ENCODE results near the gene MRPL44.
"Not testable (repeated sequence)": the region's sequence is repeated elsewhere in the genome, so short reads cannot be mapped to it uniquely, and the experiment has no call there.

The MRPL44 gene

DNA sequence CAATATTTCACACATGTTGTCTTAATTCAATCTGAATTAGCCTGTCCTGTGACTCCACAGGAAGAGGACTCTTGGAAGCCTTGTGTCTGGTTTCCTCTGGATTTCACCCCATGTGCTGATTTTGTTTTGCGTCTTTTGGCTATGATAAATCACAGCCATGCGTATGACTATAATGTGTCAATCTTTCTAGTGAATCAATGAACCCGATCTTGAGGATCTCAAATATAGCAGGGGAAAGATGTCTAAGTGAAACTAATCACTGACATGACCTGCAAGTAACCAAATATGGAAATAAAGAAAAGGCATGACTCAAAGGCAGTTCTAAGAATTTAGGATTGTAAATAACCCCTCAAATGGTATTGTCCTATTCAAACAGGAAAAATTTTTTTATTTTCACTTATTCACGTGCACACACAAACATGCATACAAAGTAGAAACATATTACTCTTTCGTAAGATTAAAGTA lies 20.4 kb upstream of the MRPL44 start:
- DNase-seq (ENCODE audit: low spot score), result no peak

DNA sequence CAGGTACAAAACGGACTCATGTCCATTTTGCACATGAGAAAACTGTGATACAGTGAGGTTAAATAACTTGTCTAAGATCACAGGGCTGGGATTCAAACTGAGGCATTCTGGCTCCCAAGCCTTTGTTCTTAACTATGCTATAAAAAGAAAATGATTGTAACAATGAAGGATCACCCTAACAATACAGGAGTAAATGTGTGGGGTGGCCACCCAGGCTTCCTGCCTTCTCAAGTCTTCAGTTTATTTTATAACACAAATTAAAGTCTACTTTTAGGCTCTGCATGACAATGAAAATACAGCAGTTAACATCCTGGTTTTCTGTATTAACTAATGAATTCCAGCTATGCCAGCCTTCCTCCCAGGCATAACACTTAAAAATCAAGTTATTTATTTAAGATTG lies 19.7 kb upstream of the MRPL44 start:
- DNase-seq (ENCODE audit: low spot score), result no peak

DNA sequence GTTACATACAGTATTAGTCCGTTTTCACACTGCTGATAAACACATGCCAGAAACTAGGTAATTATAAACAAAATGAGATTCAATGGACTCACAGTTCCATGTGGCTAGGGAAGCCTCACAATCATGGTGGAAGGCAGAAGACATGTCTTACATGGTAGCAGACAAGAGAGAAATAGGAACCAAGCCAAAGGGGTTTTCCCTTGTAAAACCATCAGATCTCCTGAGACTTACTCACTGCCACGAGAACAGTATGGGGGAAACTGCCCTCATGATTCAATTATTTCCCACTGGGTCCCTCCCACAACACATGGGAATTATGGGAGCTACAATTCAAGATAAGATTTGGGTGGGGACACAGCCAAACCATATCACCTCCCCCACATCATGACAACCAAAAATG lies 17.8 kb upstream of the MRPL44 start:
- DNase-seq (ENCODE audit: low spot score), result not testable (repeated sequence)

GRCh38 chr2:223941579-223942277 lies 15.5 kb upstream of the MRPL44 start:
- peak; percentile 68 for DNase-seq (ENCODE audit: low spot score)

DNA sequence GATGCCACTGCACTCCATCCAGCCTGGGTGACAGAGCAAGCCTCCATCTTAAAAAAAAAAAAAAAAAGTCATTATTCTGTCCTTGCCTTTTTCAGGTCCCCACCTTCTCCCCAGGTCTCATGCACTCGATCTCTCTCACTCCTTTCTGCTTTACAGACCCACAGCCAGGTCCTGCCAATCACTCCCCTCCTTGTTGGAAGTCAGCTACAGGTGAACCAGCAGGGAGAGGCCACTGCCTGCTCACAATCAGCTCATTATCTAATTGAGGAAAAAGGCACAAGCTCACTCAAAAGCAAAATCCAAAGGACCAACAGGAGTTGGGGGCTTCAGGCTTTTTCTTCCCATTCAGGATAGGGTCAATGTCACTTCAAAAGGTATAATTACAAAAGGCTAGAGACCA lies 14.1 kb upstream of the MRPL44 start:
- DNase-seq (ENCODE audit: low spot score), result no peak

DNA sequence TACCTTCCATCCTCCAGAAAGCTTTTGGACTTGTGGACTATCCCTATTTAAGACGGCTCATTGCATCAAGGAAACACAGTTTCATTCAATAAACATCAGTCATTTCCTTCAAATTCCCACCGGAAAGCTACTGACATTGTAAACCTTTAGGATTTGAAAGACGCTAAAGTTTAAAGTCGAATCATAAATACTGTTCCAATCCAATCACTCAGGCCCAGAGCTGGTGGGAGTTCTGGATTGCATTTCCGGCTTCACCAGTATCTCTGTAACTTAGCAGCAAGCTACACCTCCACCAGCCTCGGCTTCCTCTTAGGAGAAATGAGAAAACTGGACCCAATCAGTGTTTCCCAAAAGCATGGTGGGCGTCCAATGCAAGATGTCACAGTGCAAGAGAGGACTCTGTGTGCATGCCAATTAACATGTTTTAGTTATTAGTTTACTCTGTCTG lies 13.7 kb upstream of the MRPL44 start:
- DNase-seq (ENCODE audit: low spot score), result peak; percentile 58

DNA sequence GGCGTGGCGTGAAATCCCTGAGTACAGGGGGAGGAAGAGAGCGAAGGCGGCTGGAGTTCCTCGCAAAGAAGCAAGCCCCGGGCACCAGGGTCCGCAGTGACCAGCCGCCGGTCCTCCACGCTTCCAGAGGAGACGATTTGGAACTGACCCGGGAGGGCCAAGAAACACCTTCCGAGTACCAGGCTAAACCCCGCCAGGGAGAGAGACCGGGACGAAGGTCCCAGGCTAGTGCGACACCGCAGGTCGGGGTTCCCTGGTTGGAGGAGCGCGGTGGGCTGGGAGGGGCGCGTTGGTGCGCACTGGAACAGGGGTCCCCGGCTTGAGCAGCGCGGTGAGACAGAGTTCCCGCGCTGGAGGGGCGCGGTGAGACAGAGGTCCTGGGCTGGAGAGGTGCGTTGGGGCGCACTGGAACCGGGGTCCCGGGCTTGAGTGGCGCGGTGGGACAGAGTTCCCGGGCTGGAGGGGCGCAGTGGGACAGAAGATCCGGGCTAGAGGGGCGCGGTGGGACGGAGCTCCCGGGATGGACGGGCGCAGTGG lies 13.0 kb upstream of the MRPL44 start:
- DNase-seq (ENCODE audit: low spot score), result peak; percentile 38

DNA sequence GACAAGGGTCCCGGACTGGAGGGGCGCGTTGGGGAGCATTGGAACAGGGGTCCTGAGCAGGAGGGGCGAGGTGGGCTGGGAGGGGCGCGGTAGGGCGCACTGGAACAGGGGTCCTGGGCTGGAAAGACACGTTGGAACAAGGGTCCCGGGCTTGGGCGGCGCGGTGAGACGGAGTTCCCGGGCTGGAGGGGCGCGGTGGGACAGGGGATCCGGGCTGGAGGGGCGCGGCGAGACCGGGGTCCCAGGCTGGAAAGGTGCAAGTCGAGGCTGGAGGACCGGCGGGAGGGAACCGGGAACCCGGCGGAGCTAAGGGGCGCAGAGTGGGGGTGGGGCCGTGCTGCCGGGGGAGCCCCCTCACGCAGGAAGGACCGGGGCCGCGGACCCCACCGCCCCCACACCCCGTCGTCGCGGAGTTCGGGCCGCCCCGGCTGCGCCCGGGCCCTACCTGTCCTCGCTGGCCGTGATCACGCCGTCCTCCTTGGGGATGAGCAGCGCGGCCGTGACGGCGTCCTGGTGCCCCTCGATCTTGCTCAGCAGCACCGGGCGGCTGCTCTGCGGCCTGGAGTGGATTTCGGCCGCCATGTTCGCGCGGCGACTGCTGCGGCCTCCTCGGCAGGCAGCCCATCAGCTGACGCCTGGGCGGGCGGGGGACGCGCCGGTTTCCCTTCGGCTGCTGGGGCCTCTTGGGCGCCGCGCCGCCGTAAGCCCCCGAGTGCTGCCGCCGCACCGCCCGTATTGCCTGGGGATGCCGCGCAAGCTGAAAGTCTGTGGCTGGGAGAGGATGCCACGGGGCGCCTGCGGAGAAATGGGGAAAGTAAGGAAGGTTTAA lies 12.3 kb upstream of the MRPL44 start, which contains the start of gene WDFY1:
Gene WDFY1 (minus strand): TSS at position 633 of the 829 bp plus-strand sequence. CDS start 51 bp downstream, at position 582.
- peak; percentile 97 for DNase-seq (ENCODE audit: low spot score)

DNA sequence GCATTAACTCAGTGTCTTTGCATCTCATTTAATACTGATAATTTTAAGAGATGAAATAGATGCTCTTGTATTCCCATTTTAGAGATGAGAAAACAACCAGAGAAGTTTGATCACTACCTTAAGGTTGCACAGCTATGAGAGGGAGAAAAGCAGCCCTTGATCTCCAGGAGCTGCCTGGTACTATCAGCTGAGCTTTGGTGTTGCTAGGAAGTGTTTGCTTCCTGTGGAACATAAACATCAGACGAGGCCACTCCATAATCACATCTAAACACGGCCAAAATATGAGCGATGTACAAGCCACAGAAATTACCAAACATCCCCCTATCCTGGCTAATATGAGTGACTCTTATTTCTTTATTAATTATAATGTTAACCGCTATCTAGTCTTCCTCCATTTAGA lies 11.5 kb upstream of the MRPL44 start:
- DNase-seq (ENCODE audit: low spot score), result no peak

GRCh38 chr2:223947711-223948205 lies 9.5 kb upstream of the MRPL44 start:
- DNase-seq (ENCODE audit: low spot score), result no peak

DNA sequence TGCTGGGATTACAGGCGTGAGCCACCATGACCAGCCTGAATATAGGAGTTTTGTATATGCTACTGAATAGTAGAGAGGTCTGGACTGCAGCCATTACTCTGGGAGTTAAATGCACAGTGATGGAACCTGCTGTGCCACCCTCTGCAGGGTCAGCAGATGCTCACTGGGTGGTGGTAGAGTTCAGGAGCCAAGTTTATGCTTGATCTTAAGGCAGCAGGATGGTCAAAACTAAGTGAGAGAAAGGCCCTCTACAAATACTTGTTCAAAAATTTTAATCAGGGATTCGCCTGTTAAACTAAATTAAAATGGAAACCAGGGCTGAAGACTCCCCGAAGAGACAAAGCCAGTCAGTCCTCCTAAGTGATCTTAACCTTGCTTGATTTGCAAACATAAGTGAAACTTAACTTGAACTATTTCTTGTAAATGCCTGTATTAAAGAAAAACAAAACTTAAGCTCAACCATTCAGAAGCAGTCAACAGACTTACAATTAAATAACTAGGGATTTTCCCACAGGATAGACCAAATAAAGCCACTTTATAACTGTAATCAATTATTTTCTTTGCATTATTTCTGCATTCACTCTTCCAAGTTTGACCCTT lies 7.9 kb upstream of the MRPL44 start:
- DNase-seq (ENCODE audit: low spot score), result no peak

- no peak for DNase-seq (ENCODE audit: low spot score)
Measured at GRCh38 chr2:223950448-223951347, 6.6 kb upstream of the MRPL44 start.

DNA sequence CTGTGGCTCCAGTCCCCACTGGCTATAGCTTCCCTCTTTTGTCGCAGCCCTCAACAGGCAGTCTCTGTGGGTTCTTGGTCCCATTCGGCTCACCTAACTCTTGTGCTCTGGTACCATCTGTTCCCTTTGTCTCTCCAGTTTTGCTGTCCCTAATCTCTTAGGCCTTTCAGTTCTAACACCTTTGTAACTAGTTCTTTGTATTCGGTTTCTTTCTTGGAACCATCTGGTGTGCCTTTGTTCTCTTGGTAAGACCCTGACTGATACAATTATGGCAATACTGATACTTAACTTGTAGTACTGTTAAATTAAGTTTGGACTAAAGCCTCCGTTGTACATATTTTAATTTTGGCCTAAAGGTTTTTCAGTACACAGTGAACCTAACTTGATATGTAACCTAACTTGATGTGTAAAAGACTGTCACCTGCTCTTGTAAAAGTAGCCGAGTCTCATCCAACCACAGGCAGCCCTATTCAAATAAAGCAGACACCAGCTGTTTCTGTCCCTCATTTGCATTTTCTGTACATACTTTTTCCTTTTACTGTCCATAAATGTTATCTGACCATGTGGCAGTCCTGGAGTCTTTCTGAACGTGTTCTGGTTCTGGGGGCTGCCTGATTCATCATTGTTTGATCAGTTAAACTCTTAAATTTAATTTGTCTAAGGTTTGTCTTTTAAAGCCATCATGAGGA lies 4.8 kb upstream of the MRPL44 start:
- DNase-seq (ENCODE audit: low spot score), result no peak

- DNase-seq (ENCODE audit: low spot score), result peak; percentile 56
Measured at GRCh38 chr2:223954401-223954800, 2.9 kb upstream of the MRPL44 start.

DNA sequence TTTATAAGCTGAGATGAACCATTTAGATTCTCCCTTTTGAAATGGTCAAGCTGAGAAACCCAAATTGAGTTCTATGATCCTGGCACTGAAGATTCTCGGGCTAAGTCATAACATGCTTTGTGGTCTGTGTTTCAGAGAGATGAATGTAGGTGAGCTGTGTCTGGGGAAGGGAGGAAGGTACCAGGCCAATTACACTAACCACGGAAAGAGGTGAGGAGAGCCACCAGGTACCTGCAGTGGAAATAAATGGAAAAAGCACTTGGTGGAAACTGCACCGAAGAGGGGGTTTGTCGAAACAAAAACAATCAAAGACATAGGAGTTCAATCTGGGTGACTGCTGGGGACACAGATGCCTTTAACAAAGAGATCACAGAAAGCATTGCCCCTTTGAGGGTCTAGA lies 963 bp upstream of the MRPL44 start:
- DNase-seq (ENCODE audit: low spot score), result no peak

DNA sequence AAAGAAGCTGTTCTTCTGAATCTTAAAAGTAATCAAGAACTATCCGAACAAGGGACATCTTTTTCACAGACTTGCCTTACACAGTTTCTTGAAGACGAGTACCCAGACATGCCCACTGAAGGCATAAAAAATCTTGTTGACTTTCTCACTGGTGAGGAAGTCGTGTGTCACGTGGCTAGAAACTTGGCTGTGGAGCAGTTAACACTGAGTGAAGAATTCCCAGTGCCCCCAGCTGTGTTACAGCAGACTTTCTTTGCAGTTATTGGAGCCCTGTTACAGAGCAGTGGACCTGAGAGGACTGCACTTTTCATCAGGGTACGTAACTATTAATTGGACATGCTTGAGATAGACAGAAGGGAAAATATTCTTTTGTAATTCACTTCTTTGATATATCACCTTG lies 2.4 kb downstream of the MRPL44 start:
- DNase-seq (ENCODE audit: low spot score), result no peak

DNA sequence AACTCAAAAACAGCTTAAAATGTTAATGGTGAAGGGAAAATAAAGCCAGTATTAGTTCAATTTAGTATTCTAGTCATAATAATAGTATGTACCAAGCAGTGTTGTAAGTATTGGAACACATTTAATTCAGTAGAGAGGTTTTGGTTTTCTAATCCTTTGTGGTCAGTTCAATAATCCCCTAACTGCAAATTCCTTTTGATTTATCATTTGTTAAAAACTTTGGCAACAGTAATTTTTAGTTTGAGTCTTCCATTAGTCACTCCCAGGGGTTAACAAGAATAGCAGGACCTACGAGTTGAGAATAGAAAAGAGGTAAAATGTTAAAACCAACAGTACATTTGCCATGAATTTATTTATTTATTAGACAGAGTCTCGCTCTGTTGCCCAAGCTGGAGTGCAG lies 10.7 kb downstream of the MRPL44 start:
- no peak for DNase-seq (ENCODE audit: low spot score)

DNA sequence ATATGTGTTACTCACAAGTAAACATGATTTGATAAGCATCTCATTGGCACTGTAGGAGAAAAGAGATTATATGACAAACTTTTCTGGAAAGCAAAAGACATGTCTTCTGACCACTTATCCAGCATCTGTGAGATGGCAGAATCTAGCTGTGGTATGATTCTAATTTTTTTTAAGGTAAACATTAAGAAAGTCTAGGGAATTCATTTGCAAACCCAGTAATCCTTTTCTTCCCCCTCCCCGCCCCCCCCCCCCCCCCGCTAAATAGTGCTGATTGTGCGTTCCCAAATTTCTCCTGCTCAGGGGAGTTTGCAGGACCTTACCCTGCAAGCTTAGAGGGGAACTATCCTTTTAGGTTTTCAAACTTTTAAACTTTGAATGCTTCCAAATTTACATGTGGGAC lies 12.1 kb downstream of the MRPL44 start:
- no peak for DNase-seq (ENCODE audit: low spot score)

GRCh38 chr2:223969856-223970255 lies 12.6 kb downstream of the MRPL44 start:
- DNase-seq (ENCODE audit: low spot score), result no peak

- no peak for DNase-seq (ENCODE audit: low spot score)
Measured at GRCh38 chr2:223970343-223971128, 13.3 kb downstream of the MRPL44 start.

Measured in AG08396 (cell line).